ENCODE measurements around the gene CD48. TPM values are rescaled to one million over a fixed set of nuclear protein-coding genes. Genes with fewer than 3 reads are reported as not detected.
"Not testable (repeated sequence)": the region's sequence is repeated elsewhere in the genome, so short reads cannot be mapped to it uniquely, and the experiment has no call there.

The CD48 gene
- total RNA-seq, 2 donors from 2014 or later, result 434 to 816 TPM

DNA sequence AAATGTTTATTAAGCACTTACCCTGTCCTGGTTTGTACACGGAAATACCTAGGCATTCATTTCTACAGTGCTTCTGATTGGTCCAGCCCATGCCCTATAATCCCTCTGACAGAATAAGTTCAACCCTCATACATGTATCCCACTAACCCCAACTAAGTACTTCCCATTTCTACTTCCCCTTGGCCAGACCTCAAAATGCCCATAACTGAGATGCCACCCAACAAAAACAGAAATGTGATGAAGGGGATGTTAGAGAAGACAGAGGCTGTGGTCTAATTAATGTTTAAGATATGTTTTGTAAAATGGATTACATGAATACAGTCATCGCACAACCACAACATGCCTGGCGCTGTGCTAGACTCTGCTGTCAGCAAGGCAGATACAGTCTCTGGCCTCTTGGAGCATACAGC is 6.4 kb downstream of the CD48 start:
- H3K4me1 Mint-ChIP-seq (ENCODE audit: low read depth in 2 of 2), result peaks cover 53 to 56% of the 10 kb centered on the region in 2 donors
- peak in 1 of 2 donors; percentile 42 for ATAC-seq
- H3K36me3 Mint-ChIP-seq, result peaks cover 39% of the 10 kb centered on the region
- H3K27me3 Mint-ChIP-seq; DNase-seq (ENCODE audit: low spot score); H3K4me3 Mint-ChIP-seq; H3K9me3 Mint-ChIP-seq; H3K27ac Mint-ChIP-seq: not testable (repeated sequence)

DNA sequence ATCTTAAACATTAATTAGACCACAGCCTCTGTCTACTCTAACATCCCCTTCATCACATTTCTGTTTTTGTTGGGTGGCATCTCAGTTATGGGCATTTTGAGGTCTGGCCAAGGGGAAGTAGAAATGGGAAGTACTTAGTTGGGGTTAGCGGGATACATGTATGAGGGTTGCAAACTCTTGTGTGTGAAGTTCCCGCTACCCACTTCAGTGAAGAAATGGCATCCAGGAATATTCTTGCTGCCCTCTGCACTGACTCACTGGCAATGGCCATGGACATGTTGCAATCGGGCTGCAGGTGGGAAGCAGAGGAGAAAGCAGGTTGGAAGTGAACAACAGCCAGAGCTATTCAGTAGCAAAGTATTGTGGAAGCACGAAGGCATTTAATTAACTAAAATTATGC is 7.4 kb downstream of the CD48 start:
- Mint-ChIP-seq H3K4me3 (no peak overlapping the region), H3K27me3 (no peaks in the 10 kb centered on the region), H3K9me3 (no peaks in the 10 kb centered on the region), H3K4me1 (ENCODE audit: low read depth in 2 of 2) (peaks cover 57 to 58% of the 10 kb centered on the region in 2 donors), H3K36me3 (peaks cover 39% of the 10 kb centered on the region), H3K27ac (no peak overlapping the region)
- DNase-seq (ENCODE audit: low spot score) (no peak), ATAC-seq (no peak)

DNA sequence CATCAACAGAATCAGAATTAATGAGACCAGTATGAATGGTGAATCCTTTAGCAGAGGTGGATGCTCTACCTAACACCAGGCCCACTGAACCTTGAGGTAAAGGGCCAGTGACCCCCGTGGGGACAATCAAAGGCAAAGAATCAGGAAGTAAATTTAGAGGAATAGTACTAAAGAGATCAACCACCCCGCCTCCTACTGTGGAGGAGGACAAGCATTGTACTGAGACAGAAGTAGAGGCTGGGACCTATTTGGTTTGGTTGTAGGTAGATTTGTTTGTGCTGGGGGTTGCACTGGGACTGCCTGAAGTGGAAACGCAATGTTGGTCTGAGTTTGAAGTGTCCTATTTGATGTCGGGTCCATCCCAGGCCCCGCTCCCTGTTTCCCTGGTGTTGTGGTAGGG is 9.5 kb downstream of the CD48 start:
- H3K4me1 Mint-ChIP-seq (ENCODE audit: low read depth in 2 of 2), result peaks cover 66 to 71% of the 10 kb centered on the region in 2 donors

DNA sequence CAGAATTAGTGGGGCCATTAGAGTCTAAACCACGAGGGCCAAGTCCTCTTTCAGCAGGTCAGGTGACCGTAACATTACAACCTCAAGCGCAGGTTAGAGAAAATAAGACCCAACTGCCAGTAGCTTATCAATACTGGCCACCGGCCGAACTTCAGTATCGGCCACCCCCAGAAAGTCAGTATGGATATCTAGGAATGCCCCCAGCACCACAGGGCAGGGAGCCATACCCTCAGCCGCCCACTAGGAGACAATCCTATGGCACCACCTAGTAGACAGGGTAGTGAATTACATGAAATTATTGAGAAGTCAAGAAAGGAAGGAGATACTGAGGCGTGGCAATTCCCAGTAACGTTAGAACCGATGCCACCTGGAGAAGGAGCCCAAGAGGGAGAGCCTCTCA is 19.2 kb downstream of the CD48 start:
- H3K9me3 Mint-ChIP-seq; DNase-seq (ENCODE audit: low spot score); H3K27me3 Mint-ChIP-seq; ATAC-seq: not testable (repeated sequence)
- Mint-ChIP-seq H3K4me1 (ENCODE audit: low read depth in 2 of 2) (peaks cover 62 to 71% of the 10 kb centered on the region in 2 donors), H3K27ac (peak overlapping the region; percentile 98 to 100), H3K4me3 (peak overlapping the region; percentile 83), H3K36me3 (peaks cover 50% of the 10 kb centered on the region)

More for the DNA sequence above, 9.5 kb downstream of the CD48 start:
- Mint-ChIP-seq H3K9me3 (no peaks in the 10 kb centered on the region), H3K4me3 (no peak overlapping the region), H3K27me3 (no peaks in the 10 kb centered on the region), H3K36me3 (peaks cover 45% of the 10 kb centered on the region), H3K27ac (no peak overlapping the region)
- DNase-seq (ENCODE audit: low spot score) (no peak), ATAC-seq (no peak)

DNA sequence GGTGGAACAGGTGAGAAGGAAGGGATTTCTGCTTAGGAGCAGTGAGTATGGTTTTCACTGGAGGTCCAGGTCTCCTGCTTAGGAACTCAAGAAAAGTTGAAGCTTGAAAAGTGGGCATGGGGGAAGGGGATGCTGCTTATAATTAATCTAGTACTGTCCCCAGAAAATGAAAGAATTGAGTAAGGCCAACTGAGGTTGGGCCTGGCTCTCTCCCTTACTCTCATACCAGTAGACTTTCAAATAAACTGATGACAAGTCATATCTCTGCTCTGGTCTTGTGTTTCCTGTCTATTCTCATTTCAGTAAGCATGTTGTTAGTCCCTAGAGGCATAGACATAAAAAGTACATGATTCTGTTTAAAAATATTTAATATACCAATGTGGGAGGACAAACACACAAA is 26.4 kb downstream of the CD48 start:
- ATAC-seq, result peak; percentile 50 to 78
- Mint-ChIP-seq H3K36me3 (peaks cover 77% of the 10 kb centered on the region), H3K9me3 (peaks cover 5% of the 10 kb centered on the region), H3K4me3 (peak overlapping the region; percentile 92), H3K27me3 (no peaks in the 10 kb centered on the region), H3K4me1 (ENCODE audit: low read depth in 2 of 2) (peaks cover 91 to 93% of the 10 kb centered on the region in 2 donors), H3K27ac (peak overlapping the region; percentile 98 to 100)
- DNase-seq (ENCODE audit: low spot score), result no peak

DNA sequence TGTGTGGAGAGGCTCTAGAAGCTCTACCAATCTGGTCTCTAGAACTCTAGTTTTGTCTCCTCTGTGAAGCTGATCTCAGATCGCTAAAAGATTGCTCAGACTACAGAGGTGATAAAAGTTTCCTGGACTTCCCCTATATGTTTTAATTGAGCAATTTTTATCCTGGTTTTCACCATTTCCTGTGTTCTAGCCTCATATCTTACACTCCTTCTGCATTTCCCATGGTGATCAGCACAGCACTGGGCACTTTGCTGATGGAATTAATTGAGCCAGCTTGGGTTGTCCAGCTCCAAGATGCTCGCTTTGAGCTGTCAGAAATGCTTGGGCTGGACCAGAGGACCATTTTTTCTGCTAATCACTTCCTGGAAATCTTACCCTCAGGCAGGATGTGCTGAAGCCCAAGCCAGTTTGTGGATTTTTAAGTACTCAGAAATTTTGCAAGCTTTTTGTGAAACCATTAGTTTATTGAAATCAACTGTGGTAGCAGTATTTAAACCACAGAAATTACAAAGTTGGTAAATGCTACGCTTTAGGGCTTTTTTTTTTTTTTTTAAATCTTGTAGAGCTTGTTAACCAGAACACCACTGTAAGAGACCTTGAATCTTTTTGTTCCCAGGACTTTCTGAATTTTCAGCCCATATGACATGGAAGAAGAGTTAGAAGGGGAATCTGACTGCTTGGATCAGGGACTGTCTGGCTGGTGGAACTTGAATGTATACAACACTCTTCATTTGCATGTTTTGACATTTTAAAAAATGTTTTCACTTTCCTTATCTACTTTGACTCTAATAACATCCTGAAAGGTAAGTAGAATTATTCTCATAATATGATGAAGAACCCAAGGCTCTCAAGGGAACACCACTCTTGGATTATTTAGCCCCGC is 28.4 kb downstream of the CD48 start:
- H3K4me3 Mint-ChIP-seq, result peak overlapping the region; percentile 92
- H3K27ac Mint-ChIP-seq, result peak overlapping the region; percentile 98 to 100
- DNase-seq (ENCODE audit: low spot score) (peak; percentile 79), ATAC-seq (peak; percentile 76 to 86)
- H3K4me1 Mint-ChIP-seq (ENCODE audit: low read depth in 2 of 2), result peaks cover 88 to 93% of the 10 kb centered on the region in 2 donors
- peaks cover 78% of the 10 kb centered on the region for H3K36me3 Mint-ChIP-seq
- no peaks in the 10 kb centered on the region for H3K27me3 Mint-ChIP-seq
- H3K9me3 Mint-ChIP-seq, result peaks cover 5% of the 10 kb centered on the region

DNA sequence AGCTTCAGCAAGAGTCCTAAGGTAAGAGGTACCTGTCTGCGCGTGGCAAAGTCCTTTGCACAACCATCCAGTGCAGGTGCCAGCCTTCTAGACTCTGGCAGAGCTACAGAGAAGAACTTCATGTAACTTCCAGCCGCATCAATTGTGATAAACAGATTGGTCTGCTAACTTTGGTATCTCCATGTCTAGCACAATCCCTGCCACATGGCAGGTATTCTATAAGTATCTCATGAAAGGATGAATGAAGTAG is 29.8 kb downstream of the CD48 start:
- Mint-ChIP-seq H3K27me3 (no peaks in the 10 kb centered on the region), H3K4me1 (ENCODE audit: low read depth in 2 of 2) (peaks cover 85 to 95% of the 10 kb centered on the region in 2 donors), H3K36me3 (peaks cover 79% of the 10 kb centered on the region), H3K4me3 (peak overlapping the region; percentile 92), H3K27ac (peak overlapping the region; percentile 98 to 100), H3K9me3 (peaks cover 5% of the 10 kb centered on the region)
- no peak for DNase-seq (ENCODE audit: low spot score)
- ATAC-seq, result no peak

DNA sequence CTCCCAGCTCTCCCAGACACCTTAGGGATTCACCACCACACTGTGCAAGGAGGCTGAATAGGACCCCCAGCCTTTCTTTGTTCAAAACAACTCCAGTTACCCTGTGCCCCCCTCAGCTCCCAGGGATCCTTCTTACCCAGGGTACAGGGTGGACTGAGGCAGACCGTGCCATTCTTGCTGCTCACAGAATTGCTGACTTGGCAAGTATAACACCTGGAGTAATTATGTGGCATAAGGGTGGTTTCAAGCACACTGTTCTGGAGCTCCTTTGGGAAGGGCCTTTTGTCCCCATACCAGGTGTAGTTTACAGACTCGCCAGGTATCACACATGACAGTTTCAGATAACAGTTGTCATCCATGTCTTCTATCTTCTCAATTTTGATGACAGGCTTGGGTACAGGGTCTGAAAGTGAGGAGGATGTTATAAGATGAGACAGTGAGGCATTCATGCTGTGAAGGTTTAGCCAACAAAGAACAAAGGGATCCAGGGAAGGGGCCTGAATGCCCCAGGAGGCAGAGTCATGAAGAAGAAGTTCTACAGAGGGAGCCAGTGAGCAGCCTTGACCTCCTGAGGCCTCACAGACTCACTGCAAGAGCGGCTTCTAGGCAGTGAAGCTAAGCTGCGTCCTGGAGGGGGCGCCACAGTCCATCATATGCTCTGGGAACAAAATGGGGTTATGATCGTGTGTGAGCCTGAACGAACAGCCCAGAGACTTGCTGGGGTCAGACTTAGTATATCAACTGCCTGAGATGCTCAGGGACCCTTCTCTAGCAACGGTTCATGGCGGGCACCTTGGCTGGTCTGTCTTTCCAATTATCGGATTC is 30.3 kb downstream of the CD48 start:
- Mint-ChIP-seq H3K27me3 (no peaks in the 10 kb centered on the region), H3K4me3 (peak overlapping the region; percentile 92), H3K27ac (peak overlapping the region; percentile 98 to 100), H3K4me1 (ENCODE audit: low read depth in 2 of 2) (peaks cover 82 to 92% of the 10 kb centered on the region in 2 donors), H3K9me3 (peaks cover 2% of the 10 kb centered on the region), H3K36me3 (peaks cover 74% of the 10 kb centered on the region)
- peak; percentile 61 to 67 for ATAC-seq
- peak; percentile 83 for DNase-seq (ENCODE audit: low spot score)

DNA sequence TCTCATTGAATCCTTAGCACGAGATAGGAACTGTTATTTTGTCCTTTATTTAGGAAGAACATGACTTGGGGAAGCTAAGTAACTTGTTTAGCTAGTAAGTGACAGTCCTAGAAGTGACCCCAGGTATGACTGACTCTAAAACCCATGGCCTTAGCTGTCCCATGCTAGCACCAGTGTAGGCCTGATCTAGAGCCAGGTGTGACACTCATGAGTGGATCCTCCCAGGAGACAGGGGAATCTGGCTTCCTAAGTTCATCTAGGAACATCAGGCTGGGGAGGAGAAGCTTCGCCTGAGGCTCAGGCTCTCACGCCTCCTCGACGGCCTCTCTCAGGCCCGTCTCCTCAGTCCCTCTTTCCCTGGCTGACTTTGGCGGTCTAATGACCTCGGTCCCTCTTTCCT is 31.2 kb downstream of the CD48 start:
- no peaks in the 10 kb centered on the region for H3K27me3 Mint-ChIP-seq
- peaks cover 82 to 92% of the 10 kb centered on the region in 2 donors for H3K4me1 Mint-ChIP-seq (ENCODE audit: low read depth in 2 of 2)
- no peaks in the 10 kb centered on the region for H3K9me3 Mint-ChIP-seq
- DNase-seq (ENCODE audit: low spot score) (no peak), ATAC-seq (no peak)
- peaks cover 66% of the 10 kb centered on the region for H3K36me3 Mint-ChIP-seq
- peak overlapping the region; percentile 92 for H3K4me3 Mint-ChIP-seq
- H3K27ac Mint-ChIP-seq, result peak overlapping the region; percentile 98 to 100

DNA sequence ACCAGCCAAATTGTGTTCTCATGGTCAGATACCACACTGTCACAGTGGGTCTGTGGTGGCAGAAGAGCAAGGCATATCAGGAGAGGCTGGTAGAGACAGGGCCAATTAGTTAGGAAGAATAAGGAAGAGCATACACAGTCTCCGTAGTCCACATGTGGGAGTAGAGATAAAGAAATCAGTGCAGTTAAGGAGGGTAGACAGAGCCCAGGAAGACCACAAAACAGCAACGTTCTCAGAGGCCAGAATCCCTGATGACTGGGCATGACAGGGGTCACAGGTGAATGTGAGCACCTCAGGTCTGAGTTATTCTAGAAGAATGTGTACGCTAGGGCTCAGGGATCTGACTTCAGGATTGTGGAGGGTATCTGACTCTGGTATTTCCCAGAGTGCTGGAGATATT is 31.7 kb downstream of the CD48 start:
- peaks cover 61% of the 10 kb centered on the region for H3K36me3 Mint-ChIP-seq
- peak overlapping the region; percentile 98 to 100 for H3K27ac Mint-ChIP-seq
- H3K27me3 Mint-ChIP-seq, result no peaks in the 10 kb centered on the region
- peaks cover 78 to 87% of the 10 kb centered on the region in 2 donors for H3K4me1 Mint-ChIP-seq (ENCODE audit: low read depth in 2 of 2)
- no peak for DNase-seq (ENCODE audit: low spot score)
- H3K4me3 Mint-ChIP-seq, result peak overlapping the region; percentile 92
- H3K9me3 Mint-ChIP-seq, result no peaks in the 10 kb centered on the region
- ATAC-seq, result no peak

DNA sequence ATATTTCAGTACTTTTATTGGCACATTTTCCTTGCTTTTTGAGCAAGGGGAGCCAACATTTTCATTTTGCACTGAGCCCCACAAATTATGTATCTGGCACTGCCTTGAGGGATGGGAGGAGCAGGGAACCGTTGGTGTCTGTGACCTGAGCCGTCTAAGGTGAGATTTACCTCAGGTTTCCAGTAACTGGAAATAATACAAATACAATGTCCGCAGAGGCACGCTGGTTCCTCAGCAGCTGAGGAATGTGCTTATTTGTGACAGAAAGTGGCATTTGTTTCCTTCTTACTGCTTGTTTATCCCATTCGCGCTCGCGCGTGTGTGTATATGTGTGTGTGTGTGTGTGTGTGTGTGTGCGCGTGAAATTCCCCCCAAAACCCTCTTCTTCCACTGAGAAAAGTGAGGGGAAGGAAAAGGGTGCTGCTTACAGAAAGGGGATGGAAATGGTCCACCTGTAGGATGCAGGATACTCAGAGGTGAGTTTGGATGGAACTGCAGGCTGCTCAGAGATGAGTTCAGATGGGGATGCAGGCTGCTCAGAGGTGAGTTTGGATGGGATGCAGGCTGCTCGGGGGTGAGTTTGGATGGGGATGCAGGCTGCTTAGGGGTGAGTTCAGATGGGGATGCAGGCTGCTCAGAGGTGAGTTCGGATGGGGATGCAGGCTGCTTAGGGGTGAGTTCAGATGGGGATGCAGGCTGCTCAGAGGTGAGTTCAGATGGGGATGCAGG is 34.6 kb downstream of the CD48 start:
- ATAC-seq (no peak), DNase-seq (ENCODE audit: low spot score) (no peak)
- H3K9me3 Mint-ChIP-seq, result no peaks in the 10 kb centered on the region
- peak overlapping the region; percentile 98 to 100 for H3K27ac Mint-ChIP-seq
- H3K27me3 Mint-ChIP-seq, result no peaks in the 10 kb centered on the region
- H3K4me1 Mint-ChIP-seq (ENCODE audit: low read depth in 2 of 2), result peaks cover 50 to 59% of the 10 kb centered on the region in 2 donors
- H3K4me3 Mint-ChIP-seq, result peak overlapping the region; percentile 51
- peaks cover 40% of the 10 kb centered on the region for H3K36me3 Mint-ChIP-seq

DNA sequence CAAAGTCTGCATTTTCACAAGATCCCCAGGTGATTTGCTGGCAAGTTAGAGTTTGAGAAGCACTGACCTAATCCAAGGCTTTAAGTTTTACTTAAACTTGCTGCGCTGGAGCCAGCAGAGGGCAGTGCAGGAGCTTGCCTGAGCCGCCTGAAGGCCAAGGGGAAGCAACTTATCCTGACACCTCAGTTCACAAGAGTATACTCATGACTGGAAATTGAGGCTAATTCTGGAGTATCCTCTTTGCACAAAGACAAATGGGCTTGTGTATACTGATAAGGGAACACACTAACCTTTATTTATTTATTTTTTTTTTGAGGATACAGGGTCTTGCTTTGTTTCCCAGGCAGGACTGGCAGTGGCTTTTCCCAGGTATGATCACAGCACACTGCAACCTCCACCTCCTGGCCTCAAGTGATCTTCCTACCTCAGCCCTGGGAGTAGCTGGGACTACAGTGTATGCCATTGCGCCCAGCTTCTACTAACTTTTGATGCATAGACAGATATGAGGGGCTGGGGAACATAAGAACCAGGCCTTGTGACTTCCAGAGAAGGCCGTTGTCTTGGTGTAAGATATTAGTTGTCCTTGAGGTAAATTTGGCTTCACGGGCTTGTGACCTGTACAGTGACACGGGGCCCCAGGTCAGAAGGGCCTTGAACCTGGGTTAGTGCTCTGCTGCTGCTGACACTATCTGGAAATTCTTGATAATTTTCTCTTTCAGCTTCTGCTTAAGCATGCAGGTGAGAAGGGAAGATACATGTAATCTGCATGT is 35.8 kb downstream of the CD48 start:
- Mint-ChIP-seq H3K4me3 (no peak overlapping the region), H3K36me3 (peaks cover 34% of the 10 kb centered on the region), H3K4me1 (ENCODE audit: low read depth in 2 of 2) (peaks cover 44 to 50% of the 10 kb centered on the region in 2 donors), H3K27me3 (no peaks in the 10 kb centered on the region), H3K9me3 (no peaks in the 10 kb centered on the region), H3K27ac (no peak overlapping the region)
- ATAC-seq (peak; percentile 84), DNase-seq (ENCODE audit: low spot score) (peak; percentile 85)

DNA sequence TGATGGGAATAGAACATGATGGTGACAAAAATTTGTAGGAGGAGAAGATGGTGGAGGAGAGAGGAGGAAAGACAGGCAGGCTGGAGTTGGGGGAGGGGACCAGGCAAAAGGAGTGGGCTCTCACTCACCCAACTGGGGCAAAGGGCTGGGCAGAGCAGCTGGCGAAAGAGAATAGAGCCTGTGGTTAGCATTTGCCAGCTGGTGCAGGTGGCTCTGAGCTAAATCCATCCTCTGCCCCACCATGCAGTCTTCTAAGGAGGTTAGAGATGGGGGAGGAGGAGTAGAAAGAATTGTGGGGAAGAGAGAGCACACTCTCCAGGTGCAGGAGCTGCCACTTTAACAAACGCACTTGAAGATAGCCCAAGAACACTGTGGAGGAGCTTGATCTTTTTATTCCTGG is 37.2 kb downstream of the CD48 start:
- Mint-ChIP-seq H3K9me3 (peaks cover 4% of the 10 kb centered on the region), H3K27ac (no peak overlapping the region), H3K36me3 (peaks cover 38% of the 10 kb centered on the region), H3K4me3 (no peak overlapping the region), H3K27me3 (no peaks in the 10 kb centered on the region), H3K4me1 (ENCODE audit: low read depth in 2 of 2) (peaks cover 45% of the 10 kb centered on the region in 2 donors)
- DNase-seq (ENCODE audit: low spot score), result no peak
- ATAC-seq, result no peak
